Left renal pelvis (tissue), 4 donors: ENCODE results near the gene CARD11. TPM values are rescaled to one million over a fixed set of nuclear protein-coding genes. Genes with fewer than 3 reads are reported as not detected.
"Not testable (repeated sequence)": the region's sequence is repeated elsewhere in the genome, so short reads cannot be mapped to it uniquely, and the experiment has no call there.

Source experiments
- DNase-seq, 4 donors: peaks; one replicate each; pipeline ENCODE4 v3.0.0-alpha.2; 2013; ENCODE audit warnings: low read depth in 4 of 4, low spot score in 3 of 4
- polyA plus RNA-seq, 4 donors: library from polyadenylated mRNA; unstranded; fragments of 120-200 nt; gene quantifications; one replicate each; pipeline ENCODE4 v1.2.1, GENCODE V29; 2013; ENCODE audit not compliant: insufficient read length in 4 of 4

CARD11 gene
- polyA plus RNA-seq, 4 donors = 0.96 to 2.6 (median 1.6) TPM

DNA sequence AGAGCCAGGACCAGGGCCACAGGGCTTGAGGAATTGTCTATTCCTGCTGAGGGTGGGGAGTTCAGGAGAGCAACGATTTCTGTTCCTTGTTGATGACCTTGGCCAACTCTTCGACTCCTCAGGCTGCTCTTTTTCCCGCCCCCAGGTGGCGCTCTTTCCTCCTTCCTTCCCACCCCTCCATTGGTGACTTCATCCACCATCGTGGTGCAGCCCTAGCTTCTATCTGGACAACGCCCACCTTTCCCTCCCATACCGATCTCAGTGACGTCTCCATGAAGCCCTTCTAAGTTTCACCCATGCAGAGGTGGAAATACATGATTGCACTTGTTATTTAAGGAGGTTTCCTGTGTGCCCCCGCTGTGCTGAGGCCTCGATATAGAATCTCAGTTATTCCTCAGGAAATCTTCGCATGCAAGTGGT, 22.1 kb upstream of the CARD11 start:
- no peak for DNase-seq

GRCh38 chr7:3064067-3064466, 20.4 kb upstream of the CARD11 start:
- DNase-seq = no peak

DNA sequence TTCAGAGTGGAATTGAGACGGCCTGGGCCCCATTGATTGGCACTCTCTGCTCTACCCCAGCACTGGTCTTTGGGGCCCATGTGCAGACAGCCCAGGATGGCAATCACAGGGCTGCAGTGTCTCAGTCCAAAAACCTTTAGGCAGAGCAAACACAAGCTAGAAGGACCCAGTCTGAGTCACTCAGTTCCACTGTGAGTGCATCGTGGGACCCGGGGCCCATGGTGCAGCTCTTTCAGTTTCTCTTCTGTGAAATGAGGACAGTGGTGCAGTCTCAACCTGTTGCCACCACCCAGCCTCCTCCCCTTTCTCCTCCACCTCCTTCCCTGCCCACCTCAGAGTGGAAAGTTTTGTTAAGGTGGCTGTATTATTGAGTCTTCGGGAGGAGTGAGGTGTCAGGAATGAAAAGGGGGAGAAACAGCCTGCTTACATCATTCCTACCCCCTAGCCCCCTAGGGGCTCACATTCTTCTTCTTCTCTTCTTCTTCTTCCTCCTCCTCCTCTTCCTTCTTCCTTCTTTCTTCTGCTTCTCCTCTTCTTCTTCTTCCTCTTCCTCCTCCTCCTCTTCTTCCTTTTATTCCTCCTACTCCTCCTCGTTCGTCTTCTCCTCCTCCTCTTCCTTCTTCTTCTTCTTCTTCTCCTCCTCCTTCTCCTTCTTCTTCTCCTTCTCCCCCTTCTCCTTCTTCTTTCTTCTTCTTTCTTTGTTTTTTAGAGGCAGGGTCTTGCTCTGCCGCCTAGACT, 19.5 kb upstream of the CARD11 start:
- DNase-seq = no peak

DNA sequence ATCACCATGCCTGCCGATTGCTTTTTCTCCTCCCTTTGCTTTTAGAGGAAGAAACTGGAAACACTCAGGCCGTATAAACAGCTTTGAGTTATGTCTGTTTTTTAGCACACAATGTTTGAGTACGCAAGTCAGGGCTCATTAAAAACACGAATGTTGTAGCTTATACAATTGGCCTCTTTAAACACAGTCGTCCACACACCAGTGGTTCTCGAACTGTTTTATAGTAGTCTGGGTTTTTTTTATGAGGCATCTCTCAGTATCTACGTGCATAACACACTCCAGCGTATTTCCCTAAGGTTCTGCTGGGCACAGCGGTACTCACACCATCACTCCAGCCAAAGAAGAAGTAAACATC, 13.4 kb upstream of the CARD11 start:
- DNase-seq = no peak

- no peak for DNase-seq
Measured at GRCh38 chr7:3056234-3057065, 12.8 kb upstream of the CARD11 start.

DNA sequence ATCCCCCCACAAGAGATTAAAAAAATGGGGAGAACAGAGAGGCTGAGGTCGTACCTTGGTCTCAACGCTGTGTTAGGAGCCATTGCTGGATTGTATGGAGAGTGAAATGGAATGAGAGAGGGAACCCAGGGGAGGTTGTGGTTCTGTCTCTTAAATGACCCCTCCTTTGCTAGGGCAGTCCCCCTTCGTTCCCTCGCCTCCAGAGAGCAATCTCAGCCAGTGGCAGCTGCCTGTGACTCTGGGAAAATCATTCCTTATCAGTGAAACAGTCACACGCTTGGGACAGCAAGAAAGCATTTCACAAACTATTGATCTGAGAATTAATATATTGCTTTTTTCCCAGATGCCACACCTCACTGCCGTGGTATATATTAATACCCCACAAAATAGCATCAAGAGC, 12.0 kb upstream of the CARD11 start:
- DNase-seq = no peak

- DNase-seq = no peak
Measured at GRCh38 chr7:3042861-3043489, 692 bp downstream of the CARD11 start.

DNA sequence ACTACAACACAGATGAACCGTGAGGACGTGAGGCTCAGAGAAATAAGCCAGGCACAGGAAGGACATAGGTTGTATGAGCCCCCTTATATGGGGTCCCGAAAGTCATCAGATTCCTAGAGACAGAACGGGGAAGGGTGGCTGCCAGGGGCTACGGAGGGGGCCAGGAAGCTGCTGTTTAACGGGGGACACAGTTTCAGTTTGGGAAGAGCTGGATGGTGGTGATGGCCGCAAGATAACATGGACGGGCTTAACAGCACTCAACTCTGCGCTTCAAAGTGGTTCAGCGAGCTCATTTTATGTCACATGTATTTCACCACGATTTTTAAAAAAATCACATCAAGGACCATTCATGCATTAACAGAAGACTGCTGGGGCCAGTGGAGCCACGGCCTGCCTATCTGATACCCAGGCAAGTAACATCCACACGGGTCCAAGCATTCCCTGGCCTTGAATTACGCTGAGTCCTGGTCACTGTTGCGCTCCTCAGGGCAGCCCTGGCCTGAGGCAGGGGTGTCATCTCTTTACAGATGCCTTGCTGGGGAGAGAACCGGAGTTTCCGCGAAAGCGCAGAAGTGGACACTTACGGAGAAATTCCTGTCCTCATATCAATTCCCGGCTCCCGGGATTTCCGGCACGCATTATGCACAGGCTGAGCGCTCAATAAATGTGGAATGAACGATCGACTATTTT, 1.5 kb downstream of the CARD11 start:
- DNase-seq = no peak

- no peak for DNase-seq
Measured at GRCh38 chr7:3039787-3040186, 3.9 kb downstream of the CARD11 start.

DNA sequence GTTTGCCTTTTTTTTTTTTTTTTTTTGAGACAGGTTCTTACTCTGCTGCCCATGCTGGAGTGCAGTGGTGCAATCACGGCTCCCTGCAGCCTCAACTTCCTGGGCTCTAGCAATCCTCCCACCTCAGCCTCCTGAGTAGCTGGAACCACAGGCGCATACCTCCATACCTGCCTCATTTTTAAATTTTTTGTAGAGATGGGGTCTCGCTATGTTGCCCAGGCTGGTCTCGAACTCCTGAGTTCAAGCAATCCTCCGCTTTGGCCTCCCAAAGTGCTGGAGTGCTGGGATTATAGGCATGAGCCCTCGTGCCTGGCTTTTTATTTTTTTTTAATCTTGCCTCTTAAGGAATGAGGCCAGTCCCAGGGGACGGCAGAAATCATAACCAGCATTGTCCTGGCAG, 5.7 kb downstream of the CARD11 start:
- DNase-seq = not testable (repeated sequence)

- DNase-seq = no peak
Measured at GRCh38 chr7:3037259-3037658, 6.4 kb downstream of the CARD11 start.

GRCh38 chr7:3034591-3035150, 9.0 kb downstream of the CARD11 start:
- no peak for DNase-seq

- DNase-seq = no peak
Measured at GRCh38 chr7:3033581-3033980, 10.1 kb downstream of the CARD11 start.

DNA sequence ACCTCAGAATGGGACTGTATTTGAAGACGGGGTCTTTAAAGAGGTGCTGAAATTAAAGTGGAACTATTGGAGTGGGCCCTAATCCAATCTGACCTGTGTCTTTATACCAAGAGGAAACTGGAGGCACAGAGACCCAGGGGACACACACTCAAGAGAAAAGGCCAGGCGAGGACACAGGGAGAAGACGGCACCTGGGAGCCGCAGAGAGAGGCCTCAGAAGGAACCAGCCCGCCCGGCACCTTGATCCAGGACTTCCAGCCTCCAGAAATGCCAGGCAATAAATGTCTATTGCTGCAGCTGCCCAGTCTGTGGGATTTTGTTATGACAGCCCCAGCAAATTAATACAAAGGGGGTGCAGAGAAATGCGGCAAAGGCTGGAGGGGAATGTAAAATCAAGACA, 10.5 kb downstream of the CARD11 start:
- no peak for DNase-seq

DNA sequence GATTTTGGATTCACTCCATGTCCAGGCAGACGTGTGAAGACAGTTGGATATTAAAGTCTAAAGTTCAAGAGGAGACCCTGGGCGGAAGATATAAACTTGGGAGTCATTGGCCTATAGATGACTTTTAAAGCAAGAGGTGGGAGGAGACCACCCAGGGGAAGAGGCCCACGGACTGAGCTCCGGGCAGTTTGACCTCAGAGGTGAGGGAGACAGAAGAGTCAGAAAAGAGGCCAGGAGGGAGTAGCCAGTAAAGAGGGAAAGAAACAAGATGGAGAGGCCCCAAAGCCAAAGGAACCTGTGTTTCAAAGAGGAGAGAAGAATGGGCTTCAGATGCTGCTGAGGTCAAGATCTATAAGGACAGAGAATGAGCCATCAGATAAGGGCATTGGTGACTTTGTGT, 11.4 kb downstream of the CARD11 start:
- DNase-seq = no peak

DNA sequence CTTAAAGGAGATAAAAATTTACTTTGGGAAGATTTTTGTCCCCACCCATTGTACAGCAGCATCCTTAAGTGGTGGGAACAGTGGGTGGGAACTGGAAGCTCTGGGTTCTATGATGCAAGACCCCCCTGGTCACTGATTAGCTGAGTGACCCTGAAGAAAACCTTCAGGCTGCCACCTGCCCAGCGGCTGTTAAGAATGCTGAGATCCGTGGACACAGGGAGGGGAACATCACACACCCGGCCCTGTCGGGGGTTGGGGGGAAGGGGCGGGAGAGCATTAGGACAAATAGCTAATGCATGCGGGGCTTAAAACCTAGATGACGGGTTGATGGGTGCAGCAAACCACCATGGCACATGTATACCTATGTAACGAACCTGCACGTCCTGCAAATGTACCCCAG, 14.5 kb downstream of the CARD11 start:
- DNase-seq = no peak

DNA sequence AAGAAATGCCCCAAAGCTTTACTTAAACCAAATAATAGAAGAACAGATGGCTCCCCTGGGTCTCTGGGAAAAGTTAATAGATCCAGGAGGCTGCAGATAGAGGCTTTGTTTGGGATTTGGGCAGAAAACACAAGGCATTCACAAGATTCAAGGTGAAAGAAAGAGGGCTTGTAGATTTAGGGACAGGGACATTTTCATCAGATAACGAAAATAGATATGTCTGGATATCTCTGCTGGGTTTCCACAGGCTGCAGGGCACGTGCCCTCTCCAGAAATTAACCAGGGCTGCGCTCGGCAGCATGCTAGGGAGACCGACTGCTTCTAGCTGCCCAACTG, 14.9 kb downstream of the CARD11 start:
- DNase-seq = no peak

- DNase-seq = no peak
Measured at GRCh38 chr7:3028071-3028757, 15.5 kb downstream of the CARD11 start.

DNA sequence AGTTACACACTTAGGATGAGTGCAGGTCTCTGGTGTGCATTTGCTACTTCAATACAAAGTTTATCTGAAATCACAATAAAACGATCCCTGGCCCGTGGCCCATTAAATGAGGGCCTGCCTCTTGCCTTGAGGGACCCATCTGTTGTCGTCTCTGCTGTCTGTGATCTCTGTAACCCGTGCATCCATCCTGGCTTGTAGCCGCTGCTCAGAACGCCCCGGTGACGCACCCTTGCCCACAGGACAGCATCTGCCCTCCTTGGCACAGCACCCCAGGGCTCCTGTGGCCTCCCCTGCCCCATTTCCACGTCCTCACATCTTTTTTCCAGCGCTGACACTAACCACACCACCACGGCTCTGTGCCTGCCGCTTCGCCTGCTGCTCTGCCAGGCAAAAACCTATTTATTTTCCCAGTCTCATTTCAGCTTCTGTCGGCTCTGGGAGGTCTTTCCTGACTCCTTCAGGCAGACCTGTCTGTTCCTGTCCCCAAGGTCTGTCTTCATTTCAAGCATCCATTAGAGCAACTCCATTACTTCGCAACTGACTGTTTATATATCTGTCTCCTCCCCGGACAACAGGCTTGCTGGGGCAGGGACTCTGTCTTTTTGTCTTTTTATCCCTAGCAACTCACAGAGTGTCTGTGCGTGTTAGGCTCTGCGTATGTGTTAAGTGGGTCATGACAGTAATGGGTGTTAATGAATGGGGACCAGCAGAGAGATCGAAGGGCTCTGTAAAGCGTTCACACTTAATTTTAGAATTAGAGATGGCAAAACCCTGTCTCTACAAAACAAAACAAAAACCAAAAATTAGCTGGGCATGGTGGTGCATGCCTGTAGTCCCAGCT, 16.4 kb downstream of the CARD11 start:
- no peak for DNase-seq
